ELF-1 (cell line): ENCODE measurements around the gene GCLM.
A peak's percentile ranks its signal among the peaks of the same experiment; 100 is the strongest.

Source experiments
- DNase-seq: peaks from one replicate; pipeline ENCODE4 v3.0.0-alpha.2; 2016; ENCODE audit warnings: low read depth, low spot score

The GCLM gene

GRCh38 chr1:93846992-93847810 lies 62.0 kb downstream of the GCLM start:
- DNase-seq = peak; percentile 97

GRCh38 chr1:93846206-93846991 lies 62.8 kb downstream of the GCLM start:
- DNase-seq = peak; percentile 91

- peak; percentile 63 for DNase-seq
Measured at GRCh38 chr1:93845538-93846205, 63.6 kb downstream of the GCLM start.

DNA sequence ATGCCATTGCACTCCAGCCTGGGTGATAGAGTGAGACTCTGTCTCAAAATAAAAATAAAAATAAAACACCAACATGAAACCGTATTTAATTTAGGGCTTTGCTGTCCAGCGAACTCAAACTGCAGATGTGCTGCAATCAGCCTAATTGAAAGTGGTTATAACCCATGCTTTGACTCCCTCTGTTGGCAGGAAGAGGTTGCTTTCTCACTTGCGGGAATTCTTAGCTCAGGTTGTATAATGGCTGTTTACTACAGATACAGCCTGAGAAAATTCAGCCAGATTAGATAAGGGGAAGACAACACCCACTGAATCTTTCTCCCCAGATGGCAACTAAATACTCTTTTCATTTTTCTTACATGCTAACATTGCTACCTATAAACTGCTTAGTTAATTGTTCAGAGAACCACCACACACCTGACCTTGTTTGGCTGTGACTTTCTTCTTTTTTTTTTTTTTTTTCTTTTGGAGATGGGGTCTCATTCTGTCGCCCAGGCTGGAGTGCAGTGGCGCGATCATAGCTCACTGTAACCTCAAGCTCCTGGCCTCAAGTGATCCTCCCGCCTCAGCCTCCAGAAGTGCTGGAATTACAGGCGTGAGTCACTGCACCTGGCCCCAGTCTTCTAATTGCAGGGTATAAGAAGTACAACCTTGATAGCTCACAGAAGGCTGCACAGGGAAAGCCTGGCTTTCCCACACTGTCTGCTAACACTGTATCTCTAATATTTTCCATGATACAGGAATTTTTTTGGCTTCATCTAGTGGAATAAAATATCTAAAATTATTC lies 64.8 kb downstream of the GCLM start:
- peak; percentile 75 for DNase-seq

DNA sequence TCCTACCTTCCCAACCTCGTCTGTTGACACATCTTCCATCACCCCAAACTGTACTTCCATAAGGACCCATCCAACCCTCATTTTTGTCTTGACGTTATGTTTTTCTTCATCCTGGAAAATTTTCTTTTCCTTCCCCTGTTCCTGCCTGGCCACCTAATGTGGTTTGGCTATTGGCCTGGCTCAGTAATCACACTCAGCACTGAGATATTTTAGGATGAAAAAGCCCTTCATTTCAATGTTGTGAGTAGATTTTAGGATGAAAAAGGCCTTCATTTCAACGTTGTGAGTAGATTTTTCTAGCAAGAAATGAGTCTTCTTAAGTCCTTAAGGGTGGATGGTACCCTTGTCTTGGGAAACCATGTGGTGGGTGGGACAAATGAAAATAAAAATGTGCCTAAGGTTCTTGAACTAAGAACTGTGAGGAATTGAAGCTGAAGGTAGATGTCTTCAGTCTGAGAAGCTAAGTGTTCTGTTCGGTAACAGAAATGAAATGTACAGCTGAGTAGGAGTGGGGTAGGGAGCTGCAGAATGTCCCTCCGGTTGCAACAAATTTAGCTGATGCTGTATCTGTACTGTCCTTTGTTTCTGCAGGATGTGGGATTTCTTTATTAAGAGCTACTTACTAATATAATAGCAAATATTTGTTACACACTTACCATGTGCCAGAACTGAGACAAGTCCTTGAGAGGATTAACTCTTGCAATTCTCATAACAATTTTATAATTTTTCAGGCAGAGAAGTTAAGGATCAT lies 66.3 kb downstream of the GCLM start:
- DNase-seq = no peak

- no peak for DNase-seq
Measured at GRCh38 chr1:93841771-93842170, 67.5 kb downstream of the GCLM start.

- no peak for DNase-seq
Measured at GRCh38 chr1:93840956-93841482, 68.2 kb downstream of the GCLM start.

GRCh38 chr1:93839753-93840152 lies 69.5 kb downstream of the GCLM start:
- no peak for DNase-seq

DNA sequence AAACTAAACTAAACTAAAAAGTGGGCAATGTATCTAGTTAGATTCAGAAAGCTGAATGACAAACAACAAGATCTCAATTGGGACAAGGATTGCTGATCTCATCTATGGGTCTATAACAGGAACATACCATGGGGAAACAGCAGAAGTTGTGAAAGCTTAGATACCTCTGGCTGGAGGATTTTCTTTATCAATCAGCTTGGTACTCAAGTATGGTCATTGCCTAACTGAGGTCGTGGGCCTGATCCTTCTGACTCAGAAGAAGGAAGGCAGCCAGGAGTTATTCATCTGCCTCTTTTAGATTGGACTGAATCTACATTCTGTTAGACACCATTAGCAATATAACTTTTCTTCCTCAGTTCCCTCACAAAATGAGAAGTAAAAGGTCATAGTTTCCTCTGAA lies 69.9 kb downstream of the GCLM start:
- no peak for DNase-seq

DNA sequence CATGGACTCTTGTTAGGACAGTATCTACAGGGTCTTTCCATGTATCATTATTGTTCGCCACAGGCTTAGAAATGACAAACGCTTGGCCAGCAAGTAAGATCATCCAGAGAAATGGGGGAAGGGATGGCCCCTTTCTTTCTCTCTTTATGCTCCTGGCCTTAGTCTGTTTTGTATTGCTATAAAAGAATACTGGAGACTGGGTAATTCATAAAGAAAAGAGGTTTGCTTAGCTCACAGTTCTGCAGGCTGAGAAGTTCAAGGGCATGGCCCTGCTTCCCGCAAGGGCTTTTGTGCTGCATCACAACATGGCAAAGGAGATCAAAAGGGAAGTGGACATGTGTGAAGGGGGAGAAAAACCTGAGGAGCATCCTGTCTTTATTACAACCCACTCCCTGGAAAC lies 71.3 kb downstream of the GCLM start:
- DNase-seq = no peak
